OCI-LY3 (cell line): ENCODE results near the gene LMNTD2.

Experiments used
- H2AFZ ChIP-seq: fragments of 200-600, 300-600 bp; shearing (Covaris generic); 2 replicates; pipeline ENCODE4 v1.6.0; 2014; ENCODE audit warnings: antibody characterized with exemption, low read depth, low read length
- H3K27ac ChIP-seq: fragments of 200-600, 300-600 bp; sonication (generic); 2 replicates; pipeline ENCODE4 v1.5.1; 2014; ENCODE audit warnings: mild to moderate bottlenecking, low read length, moderate library complexity, mixed read lengths
- H3K27me3 ChIP-seq: fragments of 200-600, 300-600 bp; sonication (generic); 2 replicates; pipeline ENCODE4 v1.6.1; 2014; ENCODE audit warnings: low read depth, low read length, mixed read lengths
- H3K36me3 ChIP-seq: fragments of 200-600, 300-600 bp; sonication (generic); replicated peaks from 2 replicates; pipeline ENCODE3; 2014; ENCODE audit warnings: low read depth, low read length, mixed read lengths
- H3K4me1 ChIP-seq: fragments of 300-600, 200-600 bp; sonication (generic); 2 replicates; pipeline ENCODE4 v1.6.1; 2014; ENCODE audit warnings: low read length, mixed read lengths
- H3K4me2 ChIP-seq: fragments of 200-600, 300-600 bp; sonication (generic); 2 replicates; pipeline ENCODE4 v1.6.1; 2014; ENCODE audit warnings: low read length, mixed read lengths
- H3K4me3 ChIP-seq: fragments of 300-600, 200-600 bp; sonication (generic); 2 replicates; pipeline ENCODE4 v1.5.1; 2014; ENCODE audit warnings: antibody characterized with exemption, mild to moderate bottlenecking, low read length, moderate library complexity
- H3K79me2 ChIP-seq: fragments of 300-600, 200-600 bp; shearing (Covaris generic); 2 replicates; pipeline ENCODE4 v1.6.1; 2014; ENCODE audit warnings: mild to moderate bottlenecking, low read length, mixed read lengths
- H3K9ac ChIP-seq: fragments of 300-600, 200-600 bp; shearing (Covaris generic); 2 replicates; pipeline ENCODE4 v1.6.0; 2014; ENCODE audit warnings: mild to moderate bottlenecking, low read length, moderate library complexity
- H3K9me3 ChIP-seq: fragments of 200-600, 300-600 bp; shearing (Covaris generic); 2 replicates; pipeline ENCODE4 v1.6.1; 2014; ENCODE audit warnings: low read length, mixed read lengths; ENCODE audit not compliant: insufficient read depth
- H4K20me1 ChIP-seq: fragments of 200-600, 300-600 bp; sonication (generic); 2 replicates; pipeline ENCODE4 v1.6.1; 2016; ENCODE audit warnings: low read length, mixed read lengths; ENCODE audit not compliant: insufficient read depth
- CTCF ChIP-seq: fragments of 200-600, 300-600 bp; sonication (generic); IDR thresholded peaks from 2 replicates; pipeline ENCODE4 v1.5.1; 2014; ENCODE audit warnings: antibody characterized with exemption, low read length, low read depth
- EZH2phosphoT487 ChIP-seq: fragments of 200-600 bp; shearing (Covaris generic); IDR thresholded peaks from 2 replicates; pipeline ENCODE4 v1.6.1; 2018; ENCODE audit warnings: antibody characterized with exemption, mixed run types, low read depth

LMNTD2 gene

GRCh38 chr11:607020-607780, 46.7 kb upstream of the LMNTD2 start:
- Histone ChIP-seq H3K36me3 (peaks cover 60% of the 10 kb centered on the region), H3K4me2 (no peak overlapping the region), H3K4me3 (no peak overlapping the region), H3K4me1 (no peaks in the 10 kb centered on the region), H3K27me3 (no peaks in the 10 kb centered on the region), H3K79me2 (no peaks in the 10 kb centered on the region), H3K9me3 (no peaks in the 10 kb centered on the region), H4K20me1 (peaks cover 1% of the 10 kb centered on the region; the same call in 1 of the 2 replicates), H3K9ac (no peak overlapping the region), H3K27ac (no peak overlapping the region), H2AFZ (no peak overlapping the region)
- no peak for TF ChIP-seq EZH2phosphoT487
- TF ChIP-seq CTCF: no peak

- peaks cover 60% of the 10 kb centered on the region for H3K36me3 ChIP-seq
- no peak overlapping the region for H3K27ac ChIP-seq
- no peak overlapping the region for H3K4me3 ChIP-seq
- no peaks in the 10 kb centered on the region for H3K4me1 ChIP-seq
- H3K27me3 ChIP-seq: no peaks in the 10 kb centered on the region
- no peak overlapping the region for H3K9ac ChIP-seq
- no peaks in the 10 kb centered on the region for H3K79me2 ChIP-seq
- no peak overlapping the region for H2AFZ ChIP-seq
- TF ChIP-seq EZH2phosphoT487 (no peak), CTCF (no peak)
- no peak overlapping the region for H3K4me2 ChIP-seq
- no peaks in the 10 kb centered on the region for H3K9me3 ChIP-seq
- no peaks in the 10 kb centered on the region for H4K20me1 ChIP-seq
These were observed 45.7 kb upstream of the LMNTD2 start for GRCh38 chr11:606245-606644.

- Histone ChIP-seq H3K79me2 (no peaks in the 10 kb centered on the region), H3K27me3 (no peaks in the 10 kb centered on the region), H3K4me2 (no peak overlapping the region), H3K9me3 (no peaks in the 10 kb centered on the region), H3K4me3 (no peak overlapping the region), H3K27ac (no peak overlapping the region), H3K9ac (no peak overlapping the region), H3K4me1 (no peaks in the 10 kb centered on the region), H2AFZ (no peak overlapping the region), H4K20me1 (no peaks in the 10 kb centered on the region), H3K36me3 (peaks cover 52% of the 10 kb centered on the region)
- TF ChIP-seq EZH2phosphoT487: no peak
- no peak for TF ChIP-seq CTCF
These were observed 45.0 kb upstream of the LMNTD2 start for GRCh38 chr11:605286-606129.

GRCh38 chr11:603154-603553, 42.6 kb upstream of the LMNTD2 start:
- Histone ChIP-seq H3K36me3 (peaks cover 45% of the 10 kb centered on the region), H3K9me3 (no peaks in the 10 kb centered on the region), H3K79me2 (no peaks in the 10 kb centered on the region), H4K20me1 (no peaks in the 10 kb centered on the region), H3K27me3 (no peaks in the 10 kb centered on the region), H3K4me1 (no peaks in the 10 kb centered on the region), H3K4me2 (no peak overlapping the region), H2AFZ (no peak overlapping the region), H3K4me3 (no peak overlapping the region), H3K27ac (no peak overlapping the region), H3K9ac (no peak overlapping the region)
- TF ChIP-seq CTCF (no peak), EZH2phosphoT487 (no peak)
